Measurements from ENCODE around the gene CALB2. TPM values are rescaled to one million over a fixed set of nuclear protein-coding genes. Genes with fewer than 3 reads are reported as not detected.

CALB2 gene
- total and polyA plus RNA-seq, 2 donors (not counting 1 experiment from before 2014, with no cell fraction given): not detected

DNA sequence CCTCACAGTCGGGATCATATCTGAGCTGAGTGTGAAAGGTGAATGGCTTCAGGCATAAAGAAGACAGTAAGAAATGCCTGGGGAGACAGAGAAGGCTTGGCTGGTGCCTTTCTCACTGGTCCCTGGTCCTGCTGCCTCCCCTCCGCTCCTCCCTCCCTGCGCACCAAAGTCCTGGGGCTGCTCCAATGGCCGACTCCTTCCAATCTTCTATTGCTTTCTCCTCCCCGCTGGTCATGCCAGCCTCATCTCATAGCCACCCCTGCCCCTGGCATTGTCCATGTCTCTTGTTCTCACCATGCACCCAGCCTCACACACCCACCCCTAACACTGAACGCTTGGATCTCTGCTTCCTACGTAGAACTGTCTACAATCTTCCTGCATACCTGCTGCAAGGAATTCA, 65.3 kb downstream of the CALB2 start:
- Mint-ChIP-seq H3K4me1 (peaks cover 4% of the 10 kb centered on the region), H3K27ac (no peak overlapping the region), H3K9me3 (ENCODE audit: insufficient read depth) (no peaks in the 10 kb centered on the region), H3K4me3 (no peak overlapping the region), H3K27me3 (peaks cover 47% of the 10 kb centered on the region)
- Histone ChIP-seq H3K4me2 (replicated peaks; ENCODE audit: low read depth, low read length, poor library complexity, severe bottlenecking) (no peak overlapping the region), H2AFZ (ENCODE audit: insufficient read depth, low read depth, low read length, poor library complexity, severe bottlenecking) (no peak overlapping the region), H3K36me3 (replicated peaks in 1 of 2; ENCODE audit: control extremely low read depth in 1 of 2, control insufficient read depth in 1 of 2, extremely low read depth in 1 of 2, insufficient read depth in 2 of 2, low read length in 1 of 2) (no peaks in the 10 kb centered on the region), H4K20me1 (ENCODE audit: control insufficient read depth, insufficient read depth, low read length, poor library complexity, severe bottlenecking) (no peaks in the 10 kb centered on the region), H3K9me3 (ENCODE audit: control extremely low read depth in 1 of 3, control insufficient read depth in 2 of 3, insufficient read depth in 1 of 3, low read length in 2 of 3) (peaks cover 0 to 18% (median 0%) of the 10 kb centered on the region in 3 donors), H3K27ac (ENCODE audit: low read length in 2 of 2) (no peak overlapping the region), H3K27me3 (replicated peaks in 1 of 4; ENCODE audit: control extremely low read depth in 1 of 4, control insufficient read depth in 3 of 4, insufficient read depth in 4 of 4, low read length in 3 of 4) (peaks cover 0 to 34% (median 7%) of the 10 kb centered on the region in 4 experiments), H3K4me1 (ENCODE audit: control insufficient read depth in 2 of 2, insufficient read depth in 2 of 2, low read length in 2 of 2) (peaks cover 0 to 4% of the 10 kb centered on the region in 2 donors), H3K4me3 (ENCODE audit: control extremely low read depth in 1 of 5, extremely low read depth in 1 of 5, insufficient read depth in 1 of 5, low read depth in 2 of 5, low read length in 4 of 5) (no peak overlapping the region), H3K9ac (ENCODE audit: low read length) (no peak overlapping the region), H3K79me2 (ENCODE audit: control insufficient read depth, insufficient read depth, low read length) (no peaks in the 10 kb centered on the region)
- ChIA-PET CTCF (interaction anchor here (1.4 to 2.7 kb wide), 2 partner anchors 11 to 75 kb away, joined by 5 to 14 read pairs; no protein-coding TSS in a partner anchor), POLR2A (no interaction called here)
- no peak for ATAC-seq (ENCODE audit: low read depth)
- TF ChIP-seq CTCF (IDR thresholded peaks at IDR 0.05) (no peak), EZH2 (IDR thresholded peaks at IDR 0.05; ENCODE audit: borderline replicate concordance, insufficient read depth, low read depth, low read length, poor library complexity, severe bottlenecking) (no peak)
- 62% methylated on average over 5 of the region's 7 CpGs for WGBS (ENCODE audit: insufficient coverage)
- intact Hi-C loops (cut with micrococcal nuclease): no loop called here
- no peak for DNase-seq

- DNase-seq: no peak
Observed at GRCh38 chr16:71424626-71425025, 66.1 kb downstream of the CALB2 start.

More at GRCh38 chr16:71424626-71425025, 66.1 kb downstream of the CALB2 start:
- Histone ChIP-seq H3K4me2 (replicated peaks; ENCODE audit: low read depth, low read length, poor library complexity, severe bottlenecking) (no peak overlapping the region), H2AFZ (ENCODE audit: insufficient read depth, low read depth, low read length, poor library complexity, severe bottlenecking) (no peak overlapping the region), H3K9me3 (ENCODE audit: control extremely low read depth in 1 of 3, control insufficient read depth in 2 of 3, insufficient read depth in 1 of 3, low read length in 2 of 3) (peaks cover 0 to 18% (median 0%) of the 10 kb centered on the region in 3 donors), H3K4me3 (ENCODE audit: control extremely low read depth in 1 of 5, extremely low read depth in 1 of 5, insufficient read depth in 1 of 5, low read depth in 2 of 5, low read length in 4 of 5) (no peak overlapping the region), H3K79me2 (ENCODE audit: control insufficient read depth, insufficient read depth, low read length) (no peaks in the 10 kb centered on the region), H3K27ac (ENCODE audit: low read length in 2 of 2) (no peak overlapping the region), H3K36me3 (replicated peaks in 1 of 2; ENCODE audit: control extremely low read depth in 1 of 2, control insufficient read depth in 1 of 2, extremely low read depth in 1 of 2, insufficient read depth in 2 of 2, low read length in 1 of 2) (no peaks in the 10 kb centered on the region), H4K20me1 (ENCODE audit: control insufficient read depth, insufficient read depth, low read length, poor library complexity, severe bottlenecking) (no peaks in the 10 kb centered on the region), H3K27me3 (replicated peaks in 1 of 4; ENCODE audit: control extremely low read depth in 1 of 4, control insufficient read depth in 3 of 4, insufficient read depth in 4 of 4, low read length in 3 of 4) (peaks cover 0 to 41% (median 8%) of the 10 kb centered on the region in 4 experiments), H3K4me1 (ENCODE audit: control insufficient read depth in 2 of 2, insufficient read depth in 2 of 2, low read length in 2 of 2) (peaks cover 0 to 4% of the 10 kb centered on the region in 2 donors), H3K9ac (ENCODE audit: low read length) (no peak overlapping the region)
- ChIA-PET POLR2A (no interaction called here), CTCF (no interaction called here)
- intact Hi-C loops (cut with micrococcal nuclease): no loop called here
- WGBS (ENCODE audit: insufficient coverage): 66% methylated on average over 3 of the region's 6 CpGs
- no peak overlapping the region for H3K4me3 Mint-ChIP-seq
- H3K4me1 Mint-ChIP-seq: peaks cover 4% of the 10 kb centered on the region
- H3K9me3 Mint-ChIP-seq (ENCODE audit: insufficient read depth): no peaks in the 10 kb centered on the region
- no peak overlapping the region for H3K27ac Mint-ChIP-seq
- peaks cover 50% of the 10 kb centered on the region for H3K27me3 Mint-ChIP-seq
- TF ChIP-seq EZH2 (IDR thresholded peaks at IDR 0.05; ENCODE audit: borderline replicate concordance, insufficient read depth, low read depth, low read length, poor library complexity, severe bottlenecking) (no peak), CTCF (IDR thresholded peaks at IDR 0.05) (no peak)
- no peak for ATAC-seq (ENCODE audit: low read depth)
